Epithelial cell of proximal tubule (primary cell): ENCODE results near the gene SNX32. TPM values are rescaled to one million over a fixed set of nuclear protein-coding genes. Genes with fewer than 3 reads are reported as not detected.

Experiments used
- DNase-seq: peaks from one replicate; pipeline ENCODE4 v3.0.0-alpha.2; 2011; ENCODE audit warnings: low read depth
- H3K4me3 ChIP-seq: 2 replicates; pipeline ENCODE4 v1.5.1; 2011; ENCODE audit warnings: low read depth, mild to moderate bottlenecking, low read length
- CTCF ChIP-seq: conservative IDR thresholded peaks from 2 replicates; pipeline ENCODE4 v1.5.1; 2012; ENCODE audit warnings: low read depth, mild to moderate bottlenecking, low read length
- total RNA-seq: library from RNA; depleted of rRNA; stranded (reverse); fragments of >200 nt; gene quantifications from 2 replicates; pipeline ENCODE4 v1.2.3, GENCODE V29; 2015

The SNX32 gene
- total RNA-seq, 1 donor from 2014 or later, result 2.1 TPM

- no peak overlapping the region for H3K4me3 ChIP-seq
- TF ChIP-seq CTCF, result no peak
- no peak for DNase-seq
These were observed 29.5 kb downstream of the SNX32 start for GRCh38 chr11:65862941-65863888.

- no peak for DNase-seq
- H3K4me3 ChIP-seq, result no peak overlapping the region
- TF ChIP-seq CTCF, result no peak
These were observed 30.3 kb downstream of the SNX32 start for GRCh38 chr11:65863889-65864705.

- no peak for DNase-seq
- no peak overlapping the region for H3K4me3 ChIP-seq
- TF ChIP-seq CTCF, result no peak
These were observed 31.1 kb downstream of the SNX32 start for GRCh38 chr11:65864706-65865471.

- no peak for DNase-seq
- TF ChIP-seq CTCF, result no peak
- no peak overlapping the region for H3K4me3 ChIP-seq
These were observed 31.9 kb downstream of the SNX32 start for GRCh38 chr11:65865550-65866172.

- no peak for TF ChIP-seq CTCF
- no peak overlapping the region for H3K4me3 ChIP-seq
- DNase-seq, result no peak
These were observed 32.9 kb downstream of the SNX32 start for GRCh38 chr11:65866509-65867283.
